Right lobe of liver (tissue), 6 donors: ENCODE results near the gene DCBLD2. TPM values are rescaled to one million over a fixed set of nuclear protein-coding genes. Genes with fewer than 3 reads are reported as not detected.

Experiments used
- ATAC-seq, 4 donors: fragments of 200-7000 bp; cut with Tn5 transposase; one replicate each; pipeline ENCODE4 v1.9.1; 2020; ENCODE audit warnings: mild to moderate bottlenecking in 4 of 4, moderate library complexity in 4 of 4
- DNase-seq, 3 donors: peaks; one replicate each; pipeline ENCODE4 v3.0.0-alpha.2; 2020
- H3K27ac ChIP-seq, 3 donors: fragments of 200-600 bp; one replicate each; pipeline ENCODE4 v1.8.0; 2022
- H3K27me3 ChIP-seq, 2 donors: fragments of 200-600 bp; one replicate each; pipeline ENCODE4 v1.8.0; 2022
- H3K36me3 ChIP-seq, 4 donors: fragments of 200-600 bp; sonication (generic) in 1 of 4; one replicate each; pipeline versions ENCODE4 v1.5.1 to v1.8.0; 2017 to 2022; ENCODE audit warnings: control low read depth in 1 of 4
- H3K4me1 ChIP-seq, 4 donors: fragments of 200-600 bp; sonication (generic) in 1 of 4; one replicate each; pipeline versions ENCODE4 v1.5.1 to v1.8.0; 2017 to 2022; ENCODE audit warnings: control low read depth in 1 of 4
- H3K4me3 ChIP-seq, 3 donors: fragments of 200-600 bp; one replicate each; pipeline ENCODE4 v1.8.0; 2022
- H3K9me3 ChIP-seq, 4 donors: fragments of 200-600 bp; sonication (generic) in 1 of 4; one replicate each; pipeline versions ENCODE4 v1.5.1 to v1.8.0; 2017 to 2022; ENCODE audit warnings: control low read depth in 1 of 4
- POLR2A ChIP-seq: fragments of 450-650 bp; IDR thresholded peaks from one replicate; pipeline ENCODE4 v1.6.1; 2017; ENCODE audit warnings: antibody characterized with exemption, mild to moderate bottlenecking
- WGBS: methylation state at CpG from one replicate; pipeline ENCODE4 v1.1.6; 2018; ENCODE audit warnings: low coverage, low lambda C conversion rate; ENCODE audit not compliant: insufficient coverage; ENCODE audit errors: missing lambda C conversion rate; 5-methylcytosine and 5-hydroxymethylcytosine counted together
- intact Hi-C, 2 donors: fragments of 100-400 bp; cut with DNase I; formaldehyde crosslinking; loops; one replicate each; pipeline versions ENCODE4 v1.11.2 to v1.14.1; 2022
- total RNA-seq, 6 experiments: library from RNA; depleted of rRNA in 2 of 6; stranded (reverse); fragments of >200 nt in 2 of 6; fragmentation: NEBNext Ultra II Directional in 3 of 6; extraction: Animal tissue kit (Norgen Biotek cat#: 25700) in 3 of 6; gene quantifications; one replicate each; pipeline versions ENCODE4 v1.1.0 to v1.2.4, GENCODE V29; 2016 to 2023
- TF ChIP-seq, protein P1 (sequence below), 4 donors: fragments of 200-600 bp in 3 of 4; fragments of 450-650 bp in 1 of 4; IDR thresholded peaks; one replicate each; pipeline versions ENCODE4 v1.5.1 to v1.8.0; 2016 to 2022; ENCODE audit warnings: antibody characterized with exemption in 4 of 4, mild to moderate bottlenecking in 2 of 4
- donor health status: DM: no; HTN: yes; CAD: no.
- donor health status: DM: no; HTN: no; CAD: no.
- donor health status: DM: no; HTN: no; CAD: no.
- donor health status: DM: no; HTN: yes; CAD: no.
- donor health status: DM: no; HTN: yes; CAD: no.

The DCBLD2 gene
- total RNA-seq, 6 experiments from 2014 or later = 8.1 to 11.3 (median 10.6) TPM

- no peak for TF ChIP-seq POLR2A
- TF ChIP-seq, protein P1, sequence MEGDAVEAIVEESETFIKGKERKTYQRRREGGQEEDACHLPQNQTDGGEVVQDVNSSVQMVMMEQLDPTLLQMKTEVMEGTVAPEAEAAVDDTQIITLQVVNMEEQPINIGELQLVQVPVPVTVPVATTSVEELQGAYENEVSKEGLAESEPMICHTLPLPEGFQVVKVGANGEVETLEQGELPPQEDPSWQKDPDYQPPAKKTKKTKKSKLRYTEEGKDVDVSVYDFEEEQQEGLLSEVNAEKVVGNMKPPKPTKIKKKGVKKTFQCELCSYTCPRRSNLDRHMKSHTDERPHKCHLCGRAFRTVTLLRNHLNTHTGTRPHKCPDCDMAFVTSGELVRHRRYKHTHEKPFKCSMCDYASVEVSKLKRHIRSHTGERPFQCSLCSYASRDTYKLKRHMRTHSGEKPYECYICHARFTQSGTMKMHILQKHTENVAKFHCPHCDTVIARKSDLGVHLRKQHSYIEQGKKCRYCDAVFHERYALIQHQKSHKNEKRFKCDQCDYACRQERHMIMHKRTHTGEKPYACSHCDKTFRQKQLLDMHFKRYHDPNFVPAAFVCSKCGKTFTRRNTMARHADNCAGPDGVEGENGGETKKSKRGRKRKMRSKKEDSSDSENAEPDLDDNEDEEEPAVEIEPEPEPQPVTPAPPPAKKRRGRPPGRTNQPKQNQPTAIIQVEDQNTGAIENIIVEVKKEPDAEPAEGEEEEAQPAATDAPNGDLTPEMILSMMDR (IDR thresholded peaks at IDR 0.05) = no peak
Measured at GRCh38 chr3:98894791-98895576, 6.5 kb downstream of the DCBLD2 start.

DNA sequence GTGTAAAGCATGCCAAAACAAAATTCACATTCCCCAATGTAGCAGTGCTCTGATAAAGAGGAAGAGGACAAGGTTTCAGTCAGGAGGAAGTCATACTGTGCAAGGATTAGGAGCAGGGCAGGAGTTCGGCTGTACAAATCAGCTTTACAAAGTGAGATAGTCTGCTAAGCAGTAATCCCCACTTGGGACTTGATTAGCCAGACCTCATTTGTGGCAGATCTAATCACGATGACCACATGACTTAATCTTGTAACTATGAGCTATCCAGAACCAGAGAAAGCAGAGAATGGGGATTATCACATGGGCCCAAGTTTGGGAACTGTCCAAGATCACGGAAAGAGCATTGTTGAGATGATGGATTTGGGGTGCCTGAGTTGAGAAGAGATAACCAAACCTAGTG is 7.8 kb downstream of the DCBLD2 start:
- Histone ChIP-seq H3K9me3 (no peaks in the 10 kb centered on the region), H3K27ac (no peak overlapping the region), H3K27me3 (no peaks in the 10 kb centered on the region), H3K4me3 (no peak overlapping the region), H3K4me1 (no peaks in the 10 kb centered on the region), H3K36me3 (no peaks in the 10 kb centered on the region)
- intact Hi-C loops = no loop called here
- TF ChIP-seq, protein P1 (IDR thresholded peaks at IDR 0.05) = no peak
- TF ChIP-seq POLR2A = no peak
- no peak for DNase-seq
- peak in 3 of 4 donors; percentile 35 to 46 (median 42) for ATAC-seq
- WGBS = 44% methylated on average over 3 of the region's 3 CpGs

More at GRCh38 chr3:98894791-98895576, 6.5 kb downstream of the DCBLD2 start:
- no peak overlapping the region for H3K4me3 ChIP-seq
- ATAC-seq (no peak), DNase-seq (no peak)
- no peaks in the 10 kb centered on the region for H3K36me3 ChIP-seq
- H3K27me3 ChIP-seq = no peaks in the 10 kb centered on the region
- H3K9me3 ChIP-seq = no peaks in the 10 kb centered on the region
- intact Hi-C loops = no loop called here
- no peak overlapping the region for H3K27ac ChIP-seq
- no peaks in the 10 kb centered on the region for H3K4me1 ChIP-seq
- 84% methylated on average over 8 of the region's 8 CpGs for WGBS

DNA sequence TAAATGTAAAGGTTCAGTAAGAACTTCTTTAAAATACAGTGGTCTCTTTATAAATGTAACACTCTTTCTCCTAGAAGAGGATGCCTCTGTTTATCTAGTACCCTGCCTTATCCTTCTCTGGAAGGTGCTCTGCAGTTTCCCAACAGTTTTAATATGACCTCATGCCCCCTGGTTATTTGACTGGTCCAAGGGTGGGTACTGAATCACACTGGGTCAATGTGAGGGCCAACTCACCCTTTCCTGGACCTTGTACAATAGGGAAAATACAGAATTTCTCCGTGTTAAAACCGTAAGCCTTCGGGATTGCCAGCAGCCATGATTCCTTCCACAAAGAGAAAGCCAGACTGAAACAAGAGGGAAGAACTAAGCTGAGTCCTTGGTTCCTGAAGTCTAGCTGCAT is 9.2 kb downstream of the DCBLD2 start:
- no peaks in the 10 kb centered on the region for H3K27me3 ChIP-seq
- 43% methylated on average over 3 of the region's 3 CpGs for WGBS
- no peaks in the 10 kb centered on the region for H3K9me3 ChIP-seq
- H3K4me1 ChIP-seq = no peaks in the 10 kb centered on the region
- H3K36me3 ChIP-seq = no peaks in the 10 kb centered on the region
- ATAC-seq (peak in 3 of 4 donors; percentile 52 to 91 (median 61)), DNase-seq (no peak)
- intact Hi-C loops = no loop called here
- no peak overlapping the region for H3K4me3 ChIP-seq
- TF ChIP-seq, protein P1 (IDR thresholded peaks at IDR 0.05) = no peak
- no peak for TF ChIP-seq POLR2A
- H3K27ac ChIP-seq = no peak overlapping the region

GRCh38 chr3:98890965-98891910 is 10.3 kb downstream of the DCBLD2 start:
- no peaks in the 10 kb centered on the region for H3K36me3 ChIP-seq
- no peak overlapping the region for H3K27ac ChIP-seq
- H3K4me1 ChIP-seq = no peaks in the 10 kb centered on the region
- 45% methylated on average over 3 of the region's 3 CpGs for WGBS
- intact Hi-C loops = no loop called here
- H3K27me3 ChIP-seq = no peaks in the 10 kb centered on the region
- H3K4me3 ChIP-seq = no peak overlapping the region
- TF ChIP-seq, protein P1 (IDR thresholded peaks at IDR 0.05) = no peak
- no peak for TF ChIP-seq POLR2A
- H3K9me3 ChIP-seq = no peaks in the 10 kb centered on the region
- ATAC-seq (no peak), DNase-seq (no peak)
